Tibial artery (tissue), 4 donors: ENCODE data around the gene SHMT1.
"Not testable (repeated sequence)": the region's sequence is repeated elsewhere in the genome, so short reads cannot be mapped to it uniquely, and the experiment has no call there.

Experiments
- DNase-seq, 2 donors: peaks; one replicate each; pipeline ENCODE4 v3.0.0-alpha.2; 2019
- H3K27ac ChIP-seq, 2 donors: fragments of 200-600 bp; sonication (generic) in 1 of 2; 1 replicate in 1 of 2; 2 replicates in 1 of 2; pipeline ENCODE4 v1.5.1; 2018 to 2019; ENCODE audit warnings: mild to moderate bottlenecking in 1 of 2
- H3K27me3 ChIP-seq, 2 donors: fragments of 200-600 bp; sonication (generic) in 1 of 2; one replicate each; pipeline versions ENCODE4 v1.5.1 to v1.6.0; 2016 to 2019
- H3K36me3 ChIP-seq, 3 donors: fragments of 200-600 bp; sonication (generic) in 2 of 3; one replicate each; pipeline ENCODE4 v1.5.1; 2016 to 2019; ENCODE audit warnings: mild to moderate bottlenecking in 2 of 3
- H3K4me1 ChIP-seq, 4 donors: fragments of 200-600 bp; sonication (generic) in 2 of 4; 1 replicate in 3 of 4; 2 replicates in 1 of 4; pipeline ENCODE4 v1.5.1; 2016 to 2019
- H3K4me3 ChIP-seq, 2 donors: fragments of 200-600 bp; sonication (generic) in 1 of 2; 1 replicate in 1 of 2; 2 replicates in 1 of 2; pipeline ENCODE4 v1.5.1; 2018 to 2019; ENCODE audit warnings: mild to moderate bottlenecking in 2 of 2
- H3K9me3 ChIP-seq, 3 donors: fragments of 200-600 bp; sonication (generic) in 1 of 3; one replicate each; pipeline ENCODE4 v1.5.1; 2016 to 2019
- intact Hi-C: fragments of 100-400 bp; cut with DNase I; formaldehyde crosslinking; loops from one replicate; pipeline ENCODE4 v1.15.0; 2023; ENCODE audit warnings: low total_unique reads
- TF ChIP-seq, protein P1 (sequence below), 2 experiments: fragments of 200-600 bp in 1 of 2; fragments of 450-650 bp in 1 of 2; IDR thresholded peaks; one replicate each; pipeline ENCODE4 v1.5.1; 2017 to 2019; ENCODE audit warnings: antibody characterized with exemption in 2 of 2, mild to moderate bottlenecking in 1 of 2, moderate library complexity in 1 of 2

SHMT1 gene

DNA sequence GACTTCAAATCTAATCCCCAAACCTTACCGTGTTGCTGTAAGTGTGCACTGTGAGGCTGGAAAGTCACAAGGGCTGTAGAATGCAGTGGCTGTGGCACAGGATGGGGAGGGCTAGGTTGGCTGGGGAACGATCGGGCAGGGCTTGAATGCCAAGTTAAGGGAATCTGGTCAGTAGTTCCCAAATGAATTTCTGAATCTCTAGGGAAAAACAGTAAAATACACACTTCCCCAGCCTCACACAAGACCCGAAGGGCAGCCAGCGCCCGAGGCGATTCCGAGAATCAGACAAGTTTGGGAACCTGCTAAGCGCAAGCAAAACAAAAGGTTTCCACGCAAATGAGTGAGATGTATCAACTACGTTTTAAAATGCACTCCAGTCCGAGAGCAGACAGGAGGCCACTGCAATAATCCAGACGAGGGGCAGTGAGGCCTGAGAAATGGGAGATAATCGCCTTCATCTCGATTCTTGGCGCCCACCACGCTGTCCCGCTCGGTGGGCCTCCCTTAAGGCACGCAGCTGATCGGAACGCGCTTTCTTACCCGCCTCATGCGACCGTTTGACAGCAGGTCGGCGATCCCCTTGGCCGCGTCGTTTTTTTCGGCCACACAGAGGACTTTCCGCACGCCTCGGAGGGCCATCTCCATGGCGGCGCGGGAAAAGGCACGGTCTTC is 49.2 kb downstream of the SHMT1 start:
- H3K4me3 ChIP-seq: peak overlapping the region; percentile 76 to 85
- H3K27ac ChIP-seq: peak overlapping the region; percentile 88 to 91
- TF ChIP-seq, protein P1, sequence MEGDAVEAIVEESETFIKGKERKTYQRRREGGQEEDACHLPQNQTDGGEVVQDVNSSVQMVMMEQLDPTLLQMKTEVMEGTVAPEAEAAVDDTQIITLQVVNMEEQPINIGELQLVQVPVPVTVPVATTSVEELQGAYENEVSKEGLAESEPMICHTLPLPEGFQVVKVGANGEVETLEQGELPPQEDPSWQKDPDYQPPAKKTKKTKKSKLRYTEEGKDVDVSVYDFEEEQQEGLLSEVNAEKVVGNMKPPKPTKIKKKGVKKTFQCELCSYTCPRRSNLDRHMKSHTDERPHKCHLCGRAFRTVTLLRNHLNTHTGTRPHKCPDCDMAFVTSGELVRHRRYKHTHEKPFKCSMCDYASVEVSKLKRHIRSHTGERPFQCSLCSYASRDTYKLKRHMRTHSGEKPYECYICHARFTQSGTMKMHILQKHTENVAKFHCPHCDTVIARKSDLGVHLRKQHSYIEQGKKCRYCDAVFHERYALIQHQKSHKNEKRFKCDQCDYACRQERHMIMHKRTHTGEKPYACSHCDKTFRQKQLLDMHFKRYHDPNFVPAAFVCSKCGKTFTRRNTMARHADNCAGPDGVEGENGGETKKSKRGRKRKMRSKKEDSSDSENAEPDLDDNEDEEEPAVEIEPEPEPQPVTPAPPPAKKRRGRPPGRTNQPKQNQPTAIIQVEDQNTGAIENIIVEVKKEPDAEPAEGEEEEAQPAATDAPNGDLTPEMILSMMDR (IDR thresholded peaks at IDR 0.05): no peak
- intact Hi-C loops: loop anchor here (5.0 kb wide), 1 partner anchor 52 kb away; the partner anchor contains the start of gene MIEF2
- no peaks in the 10 kb centered on the region for H3K9me3 ChIP-seq
- H3K4me1 ChIP-seq: peaks cover 0 to 57% (median 55%) of the 10 kb centered on the region in 4 donors
- peaks cover 0 to 25% (median under 1%) of the 10 kb centered on the region in 3 donors for H3K36me3 ChIP-seq
- DNase-seq: no peak
- no peaks in the 10 kb centered on the region for H3K27me3 ChIP-seq

DNA sequence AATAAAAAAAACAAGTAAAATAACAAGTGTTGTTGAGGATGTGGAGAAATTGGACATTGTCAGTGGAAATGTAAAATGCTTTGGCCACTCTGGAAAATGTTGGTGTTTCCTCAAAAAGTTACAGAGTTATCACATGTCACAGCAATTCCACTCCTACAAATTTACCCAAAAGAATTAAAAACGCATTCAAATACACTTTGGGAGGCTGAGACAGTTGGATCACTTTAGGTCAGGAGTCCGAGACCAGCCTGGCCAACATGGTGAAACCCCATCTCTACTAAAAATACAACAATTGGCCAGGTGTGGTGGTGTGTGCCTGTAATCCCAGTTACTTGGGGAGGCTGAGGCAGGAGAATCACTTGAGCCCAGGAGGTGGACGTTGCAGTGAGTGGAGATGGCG is 54.1 kb downstream of the SHMT1 start:
- no peaks in the 10 kb centered on the region for H3K9me3 ChIP-seq
- intact Hi-C loops: no loop called here
- no peaks in the 10 kb centered on the region for H3K27me3 ChIP-seq
- TF ChIP-seq, protein P1 (IDR thresholded peaks at IDR 0.05): no peak
- H3K36me3 ChIP-seq: peaks cover 31 to 41% (median 33%) of the 10 kb centered on the region in 3 donors
- no peak for DNase-seq
- no peak overlapping the region for H3K4me3 ChIP-seq
- H3K4me1 ChIP-seq: peaks cover 0 to 21% (median 20%) of the 10 kb centered on the region in 4 donors
- no peak overlapping the region for H3K27ac ChIP-seq

DNA sequence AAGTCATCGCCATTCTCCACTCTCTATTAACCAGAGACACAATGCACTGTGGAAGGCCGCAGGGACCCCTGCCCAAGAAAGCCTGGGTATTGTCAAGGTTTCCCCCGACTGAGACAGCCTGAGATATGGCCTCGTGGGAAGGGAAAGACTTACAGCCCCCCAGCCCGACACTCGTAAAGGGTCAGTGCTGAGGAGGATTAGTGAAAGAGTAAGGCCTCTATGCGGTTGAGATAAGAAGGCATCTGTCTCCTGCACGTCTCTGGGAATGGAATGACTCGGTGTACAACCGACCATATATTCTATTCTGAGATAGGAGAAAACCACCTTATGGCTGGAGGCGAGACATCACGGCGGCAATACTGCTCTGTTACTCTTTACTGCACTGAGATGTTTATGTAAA is 60.1 kb downstream of the SHMT1 start:
- DNase-seq, H3K9me3 ChIP-seq, H3K4me3 ChIP-seq, H3K27ac ChIP-seq, H3K4me1 ChIP-seq, H3K27me3 ChIP-seq, intact Hi-C loops: not testable (repeated sequence)
- peaks cover 74 to 96% (median 76%) of the 10 kb centered on the region in 3 donors for H3K36me3 ChIP-seq

DNA sequence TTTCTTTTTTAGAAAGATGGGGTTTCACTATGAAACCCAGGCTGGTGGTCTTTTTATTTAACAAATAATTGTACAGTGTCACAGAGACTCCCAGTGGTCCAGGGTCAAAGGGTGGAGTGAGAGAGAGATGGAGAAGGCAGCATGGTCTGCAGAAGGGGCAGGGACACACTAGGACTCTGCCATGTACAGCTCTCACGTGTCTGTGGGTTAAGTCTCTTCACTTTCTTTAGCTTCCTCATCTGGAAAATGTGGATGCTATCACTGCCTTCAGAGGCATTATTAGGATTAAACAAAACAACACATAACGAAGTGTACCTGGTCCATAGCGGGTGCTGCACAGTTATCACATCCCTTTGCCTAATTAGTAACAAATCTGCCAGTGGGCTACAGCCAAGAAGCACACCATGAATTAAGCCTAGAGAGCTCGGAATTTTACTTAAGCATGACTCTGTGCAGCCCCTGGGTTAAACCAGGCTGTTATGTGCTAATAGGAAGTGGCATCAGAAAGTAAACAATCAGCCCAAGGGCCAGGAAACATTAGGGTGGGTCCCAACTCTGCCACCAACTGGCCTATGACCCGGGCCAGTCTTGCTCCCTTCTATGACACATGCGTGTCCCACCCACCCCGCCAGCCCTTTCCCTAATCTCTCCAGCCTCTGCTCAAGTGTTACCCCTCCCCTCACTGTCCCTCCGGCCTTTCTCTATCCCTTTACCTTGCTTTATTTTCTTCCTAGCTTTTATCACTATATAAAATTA is 62.4 kb downstream of the SHMT1 start:
- Histone ChIP-seq H3K36me3 (peaks cover 54 to 95% (median 74%) of the 10 kb centered on the region in 3 donors), H3K4me1 (no peaks in the 10 kb centered on the region), H3K4me3 (no peak overlapping the region), H3K9me3 (no peaks in the 10 kb centered on the region), H3K27ac (no peak overlapping the region), H3K27me3 (no peaks in the 10 kb centered on the region)
- TF ChIP-seq, protein P1 (IDR thresholded peaks at IDR 0.05): no peak
- intact Hi-C loops: no loop called here
- DNase-seq: no peak

DNA sequence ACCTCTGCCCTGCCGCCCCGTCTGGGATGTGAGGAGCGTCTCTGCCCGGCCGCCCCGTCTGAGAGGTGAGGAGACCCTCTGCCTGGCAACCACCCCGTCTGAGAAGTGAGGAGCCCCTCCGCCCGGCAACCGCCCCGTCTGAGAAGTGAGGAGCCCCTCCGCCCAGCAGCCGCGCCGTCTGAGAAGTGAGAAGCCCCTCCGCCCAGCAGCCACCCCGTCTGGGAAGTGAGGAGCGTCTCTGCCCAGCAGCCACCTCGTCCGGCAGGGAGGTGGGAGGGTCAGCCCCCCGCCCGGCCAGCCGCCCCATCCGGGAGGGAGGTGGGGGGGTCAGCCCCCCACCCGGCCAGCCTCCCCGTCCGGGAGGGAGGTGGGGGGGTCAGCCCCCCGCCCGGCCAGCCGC is 65.3 kb downstream of the SHMT1 start:
- DNase-seq, intact Hi-C loops, H3K27ac ChIP-seq, H3K4me1 ChIP-seq, H3K9me3 ChIP-seq, H3K4me3 ChIP-seq, H3K27me3 ChIP-seq: not testable (repeated sequence)
- peaks cover 39 to 94% (median 76%) of the 10 kb centered on the region in 3 donors for H3K36me3 ChIP-seq

DNA sequence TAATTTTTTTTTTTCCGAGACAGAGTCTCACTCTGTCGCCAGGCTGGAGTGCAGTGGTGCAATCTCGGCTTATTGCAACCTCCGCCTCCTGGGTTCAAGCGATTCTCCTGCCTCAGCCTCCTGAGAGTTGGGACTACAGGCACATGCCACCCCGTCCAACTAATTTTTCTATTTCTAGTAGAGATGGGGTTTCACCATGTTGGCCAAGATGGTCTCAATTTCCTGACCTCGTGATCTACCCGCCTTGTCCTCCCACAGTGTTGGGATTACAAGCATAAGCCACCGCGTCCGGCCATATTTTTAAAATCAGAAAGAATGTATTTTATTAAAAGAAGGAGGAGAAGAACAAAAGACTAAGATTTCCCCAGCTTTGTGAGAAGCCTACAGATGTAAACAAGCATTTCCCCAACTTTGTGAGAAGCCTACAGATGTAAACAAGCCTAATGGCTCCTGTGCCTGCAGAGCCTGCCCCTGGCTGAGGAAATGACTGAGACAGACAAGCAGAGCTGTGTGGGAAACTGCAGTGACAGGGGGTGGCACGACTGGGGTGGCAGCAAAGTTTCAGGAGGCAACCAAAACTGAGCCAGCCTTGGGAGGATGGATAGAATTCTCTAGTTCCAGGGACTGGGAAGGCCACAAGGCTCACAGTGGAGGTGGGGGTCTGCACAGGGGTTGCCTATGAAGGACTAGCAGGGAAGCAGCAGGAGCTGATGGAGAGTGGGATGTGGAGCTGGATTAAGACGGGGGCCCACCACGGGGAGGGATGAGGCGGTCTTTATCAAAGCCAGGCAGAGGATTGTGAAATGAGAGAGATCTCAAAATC is 71.4 kb downstream of the SHMT1 start:
- TF ChIP-seq, protein P1 (IDR thresholded peaks at IDR 0.05): no peak
- H3K4me3 ChIP-seq: no peak overlapping the region
- H3K27me3 ChIP-seq: no peaks in the 10 kb centered on the region
- peaks cover 55 to 97% (median 76%) of the 10 kb centered on the region in 3 donors for H3K36me3 ChIP-seq
- H3K9me3 ChIP-seq: no peaks in the 10 kb centered on the region
- DNase-seq: no peak
- no peaks in the 10 kb centered on the region for H3K4me1 ChIP-seq
- H3K27ac ChIP-seq: no peak overlapping the region
- intact Hi-C loops: no loop called here
